ENCODE measurements around the gene MYO7A. TPM values are rescaled to one million over a fixed set of nuclear protein-coding genes. Genes with fewer than 3 reads are reported as not detected.

Gene MYO7A
- total and polyA plus RNA-seq, 2 of the 4 experiments (the other 2 are of a cell fraction): 0.02 TPM; not detected in 1

- POLR2A ChIA-PET (ENCODE audit: unreplicated experiment): no interaction called here
- peak; percentile 91 for DNase-seq
- no peak overlapping the region for H4K91ac ChIP-seq (ENCODE audit: insufficient read depth, low read depth, low read length)
- no peak overlapping the region for H2AK5ac ChIP-seq (ENCODE audit: low read depth, low read length)
- CTCF ChIA-PET: interaction anchor here (1.0 kb wide), 1 partner anchor 47 kb away, joined by 3 read pairs; no protein-coding TSS in a partner anchor
- no peak overlapping the region for H2AK9ac ChIP-seq (replicated peaks; ENCODE audit: low read depth, low read length, poor library complexity)
- no peak overlapping the region for H2BK5ac ChIP-seq (ENCODE audit: low read depth, low read length, poor library complexity, severe bottlenecking)
- no peak overlapping the region for H3K56ac ChIP-seq (ENCODE audit: extremely low read depth, insufficient read depth, low read length)
- no peaks in the 10 kb centered on the region for H3K79me1 ChIP-seq (ENCODE audit: low read depth in 1 of 2, low read length in 2 of 2)
- no peak overlapping the region for H3K27ac ChIP-seq (ENCODE audit: insufficient read depth, low read length)
- no peak overlapping the region for H3K9ac ChIP-seq (ENCODE audit: low read depth, low read length)
- ATAC-seq (ENCODE audit: low read depth): peak; percentile 65
- no CpG with 5 or more reads among the region's 4 CpGs for WGBS, 2 experiments (ENCODE audit: extremely low coverage in 2 of 2, insufficient read length in 1 of 2)
- H3K36me3 ChIP-seq (ENCODE audit: control insufficient read depth, insufficient read depth, low read length): no peaks in the 10 kb centered on the region
- peak; percentile 49; the same call in 1 of the 2 replicates for TF ChIP-seq CEBPB (IDR thresholded peaks at IDR 0.05; ENCODE audit: low read depth, low read length)
- TF ChIP-seq BHLHE40 (IDR thresholded peaks at IDR 0.05; ENCODE audit: low read depth, low read length): no peak
- no peak for TF ChIP-seq NFE2L2 (IDR thresholded peaks at IDR 0.05; ENCODE audit: low read depth, low read length)
- H3K18ac ChIP-seq (ENCODE audit: low read depth, low read length): no peak overlapping the region
- H2BK15ac ChIP-seq (ENCODE audit: low read depth, low read length): no peak overlapping the region
- H4K8ac ChIP-seq (ENCODE audit: low read depth in 2 of 2, low read length in 2 of 2): no peak overlapping the region
- H3K4me3 ChIP-seq (ENCODE audit: insufficient read depth, low read depth, low read length): no peak overlapping the region
- H3K4ac ChIP-seq (ENCODE audit: low read depth, low read length): no peak overlapping the region
- no TSS peak for BruUV-seq (replicated peaks)
- in situ Hi-C loops (cut with MboI; ENCODE audit: low sequenced_read_pairs): no loop called here
- dilution Hi-C loops (cut with HindIII; ENCODE audit: low sequenced_read_pairs, unreplicated experiment): no loop called here
- H4K5ac ChIP-seq (ENCODE audit: low read depth, low read length): no peak overlapping the region
- H3K4me2 ChIP-seq (ENCODE audit: low read depth, low read length): no peak overlapping the region
- H3K9me3 ChIP-seq (ENCODE audit: control insufficient read depth, insufficient read depth, low read length): no peaks in the 10 kb centered on the region
- H3K27me3 ChIP-seq (ENCODE audit: control insufficient read depth, insufficient read depth, low read length): peaks cover 18% of the 10 kb centered on the region
- H3K9me1 ChIP-seq (ENCODE audit: insufficient read depth, low read length): no peaks in the 10 kb centered on the region
- no peaks in the 10 kb centered on the region for H4K20me1 ChIP-seq (ENCODE audit: insufficient read depth, low read length)
- intact Hi-C loops (cut with micrococcal nuclease): no loop called here
- no peak overlapping the region for H2BK20ac ChIP-seq (ENCODE audit: low read depth, low read length)
- H2BK120ac ChIP-seq (ENCODE audit: low read depth, low read length): no peak overlapping the region
- no peak overlapping the region for H3K23ac ChIP-seq (ENCODE audit: low read depth, low read length)
- H3K4me1 ChIP-seq (ENCODE audit: control insufficient read depth, insufficient read depth, low read length): no peaks in the 10 kb centered on the region
- no peak overlapping the region for H3K14ac ChIP-seq (replicated peaks; ENCODE audit: low read depth, low read length)
- H2AFZ ChIP-seq (replicated peaks; ENCODE audit: low read length, poor library complexity): no peak overlapping the region
Measured at GRCh38 chr11:77141034-77141433, 13.0 kb downstream of the MYO7A start.
